Measurements from ENCODE around the gene ITPKC. TPM values are rescaled to one million over a fixed set of nuclear protein-coding genes. Genes with fewer than 3 reads are reported as not detected.
A peak's percentile ranks its signal among the peaks of the same experiment; 100 is the strongest.

Gene ITPKC
- total and polyA plus RNA-seq, 9 of the 15 experiments (the other 6 are each of a cell fraction or from before 2014, with no cell fraction given), result 0.08 to 9.3 (median 5.8) TPM

- TF ChIP-seq, protein P1, sequence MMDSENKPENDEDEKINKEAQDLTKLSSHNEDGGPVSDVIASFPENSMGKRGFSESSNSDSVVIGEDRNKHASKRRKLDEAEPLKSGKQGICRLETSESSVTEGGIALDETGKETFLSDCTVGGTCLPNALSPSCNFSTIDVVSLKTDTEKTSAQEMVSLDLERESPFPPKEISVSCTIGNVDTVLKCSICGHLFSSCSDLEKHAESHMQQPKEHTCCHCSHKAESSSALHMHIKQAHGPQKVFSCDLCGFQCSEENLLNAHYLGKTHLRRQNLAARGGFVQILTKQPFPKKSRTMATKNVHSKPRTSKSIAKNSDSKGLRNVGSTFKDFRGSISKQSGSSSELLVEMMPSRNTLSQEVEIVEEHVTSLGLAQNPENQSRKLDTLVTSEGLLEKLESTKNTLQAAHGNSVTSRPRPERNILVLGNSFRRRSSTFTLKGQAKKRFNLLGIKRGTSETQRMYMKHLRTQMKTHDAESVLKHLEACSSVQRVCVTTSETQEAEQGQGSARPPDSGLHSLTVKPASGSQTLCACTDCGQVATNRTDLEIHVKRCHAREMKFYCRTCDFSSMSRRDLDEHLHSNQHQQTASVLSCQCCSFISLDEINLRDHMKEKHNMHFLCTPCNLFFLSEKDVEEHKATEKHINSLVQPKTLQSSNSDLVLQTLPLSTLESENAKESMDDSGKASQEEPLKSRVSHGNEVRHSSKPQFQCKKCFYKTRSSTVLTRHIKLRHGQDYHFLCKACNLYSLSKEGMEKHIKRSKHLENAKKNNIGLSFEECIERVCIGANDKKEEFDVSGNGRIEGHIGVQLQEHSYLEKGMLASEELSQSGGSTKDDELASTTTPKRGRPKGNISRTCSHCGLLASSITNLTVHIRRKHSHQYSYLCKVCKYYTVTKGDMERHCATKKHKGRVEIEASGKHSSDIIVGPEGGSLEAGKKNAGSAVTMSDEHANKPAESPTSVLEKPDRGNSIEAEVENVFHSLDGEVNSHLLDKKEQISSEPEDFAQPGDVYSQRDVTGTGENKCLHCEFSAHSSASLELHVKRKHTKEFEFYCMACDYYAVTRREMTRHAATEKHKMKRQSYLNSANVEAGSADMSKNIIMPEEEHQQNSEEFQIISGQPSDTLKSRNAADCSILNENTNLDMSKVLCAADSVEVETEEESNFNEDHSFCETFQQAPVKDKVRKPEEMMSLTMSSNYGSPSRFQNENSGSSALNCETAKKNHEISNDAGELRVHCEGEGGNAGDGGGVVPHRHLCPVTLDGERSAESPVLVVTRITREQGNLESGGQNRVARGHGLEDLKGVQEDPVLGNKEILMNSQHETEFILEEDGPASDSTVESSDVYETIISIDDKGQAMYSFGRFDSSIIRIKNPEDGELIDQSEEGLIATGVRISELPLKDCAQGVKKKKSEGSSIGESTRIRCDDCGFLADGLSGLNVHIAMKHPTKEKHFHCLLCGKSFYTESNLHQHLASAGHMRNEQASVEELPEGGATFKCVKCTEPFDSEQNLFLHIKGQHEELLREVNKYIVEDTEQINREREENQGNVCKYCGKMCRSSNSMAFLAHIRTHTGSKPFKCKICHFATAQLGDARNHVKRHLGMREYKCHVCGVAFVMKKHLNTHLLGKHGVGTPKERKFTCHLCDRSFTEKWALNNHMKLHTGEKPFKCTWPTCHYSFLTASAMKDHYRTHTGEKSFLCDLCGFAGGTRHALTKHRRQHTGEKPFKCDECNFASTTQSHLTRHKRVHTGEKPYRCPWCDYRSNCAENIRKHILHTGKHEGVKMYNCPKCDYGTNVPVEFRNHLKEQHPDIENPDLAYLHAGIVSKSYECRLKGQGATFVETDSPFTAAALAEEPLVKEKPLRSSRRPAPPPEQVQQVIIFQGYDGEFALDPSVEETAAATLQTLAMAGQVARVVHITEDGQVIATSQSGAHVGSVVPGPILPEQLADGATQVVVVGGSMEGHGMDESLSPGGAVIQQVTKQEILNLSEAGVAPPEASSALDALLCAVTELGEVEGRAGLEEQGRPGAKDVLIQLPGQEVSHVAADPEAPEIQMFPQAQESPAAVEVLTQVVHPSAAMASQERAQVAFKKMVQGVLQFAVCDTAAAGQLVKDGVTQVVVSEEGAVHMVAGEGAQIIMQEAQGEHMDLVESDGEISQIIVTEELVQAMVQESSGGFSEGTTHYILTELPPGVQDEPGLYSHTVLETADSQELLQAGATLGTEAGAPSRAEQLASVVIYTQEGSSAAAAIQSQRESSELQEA (IDR thresholded peaks at IDR 0.05; ENCODE audit: low read depth), result no peak
- TF ChIP-seq, protein P2, sequence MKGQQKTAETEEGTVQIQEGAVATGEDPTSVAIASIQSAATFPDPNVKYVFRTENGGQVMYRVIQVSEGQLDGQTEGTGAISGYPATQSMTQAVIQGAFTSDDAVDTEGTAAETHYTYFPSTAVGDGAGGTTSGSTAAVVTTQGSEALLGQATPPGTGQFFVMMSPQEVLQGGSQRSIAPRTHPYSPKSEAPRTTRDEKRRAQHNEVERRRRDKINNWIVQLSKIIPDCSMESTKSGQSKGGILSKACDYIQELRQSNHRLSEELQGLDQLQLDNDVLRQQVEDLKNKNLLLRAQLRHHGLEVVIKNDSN (CRISPR knock-in tag; IDR thresholded peaks at IDR 0.05), result no peak
- peak; percentile 22; the same call in 1 of the 2 replicates for TF ChIP-seq MED1 (CRISPR knock-in tag; IDR thresholded peaks at IDR 0.05; ENCODE audit: borderline replicate concordance)
- TF ChIP-seq TEAD2 (tag; IDR thresholded peaks at IDR 0.05), result no peak
- TF ChIP-seq ETV1 (tag; conservative IDR thresholded peaks at IDR 0.05; ENCODE audit: low read depth), result no peak
- TF ChIP-seq ZKSCAN1 (IDR thresholded peaks at IDR 0.05; ENCODE audit: low read depth, low read length), result no peak
- TF ChIP-seq NCOA4 (IDR thresholded peaks at IDR 0.05; ENCODE audit: partially characterized antibody), result no peak
- no peak for TF ChIP-seq STAT6 (CRISPR knock-in tag; IDR thresholded peaks at IDR 0.05)
- TF ChIP-seq SMARCA4 (IDR thresholded peaks at IDR 0.05), result no peak
- no peak for TF ChIP-seq FOS (IDR thresholded peaks at IDR 0.05; ENCODE audit: extremely low read depth, insufficient read length)
- no peak for TF ChIP-seq MBD1 (CRISPR knock-in tag; IDR thresholded peaks at IDR 0.05)
- peak; percentile 84 for TF ChIP-seq EGR1 (conservative IDR thresholded peaks at IDR 0.05)
- no peak for TF ChIP-seq EP400 (IDR thresholded peaks at IDR 0.05)
Observed at GRCh38 chr19:40717880-40718773, 1.2 kb downstream of the ITPKC start (continued).
